HG03354 (cell line): ENCODE results near the gene SDC1.

Experiments used
- ATAC-seq: cut with Tn5 transposase; IDR thresholded peaks from one replicate; pipeline ENCODE4 v1.9.1; 2021; ENCODE audit warnings: mild to moderate bottlenecking; ENCODE audit not compliant: unreplicated experiment, poor library complexity, severe bottlenecking

The SDC1 gene

DNA sequence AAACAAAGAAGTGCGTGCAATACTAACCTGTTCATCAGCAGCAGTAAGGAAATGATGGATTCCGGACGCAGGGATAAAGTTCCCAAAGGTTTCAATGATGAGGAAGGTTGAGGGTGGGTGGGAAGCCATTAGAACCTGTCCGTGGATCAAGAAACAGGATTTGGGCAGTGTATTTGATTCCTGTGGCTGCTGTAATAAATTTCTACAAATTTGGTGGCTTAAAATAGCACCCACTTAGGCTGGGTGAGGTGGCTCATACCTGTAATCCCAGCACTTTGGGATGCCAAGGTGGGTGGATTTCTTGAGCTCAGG lies 5.1 kb upstream of the SDC1 start:
- ATAC-seq, result no peak

DNA sequence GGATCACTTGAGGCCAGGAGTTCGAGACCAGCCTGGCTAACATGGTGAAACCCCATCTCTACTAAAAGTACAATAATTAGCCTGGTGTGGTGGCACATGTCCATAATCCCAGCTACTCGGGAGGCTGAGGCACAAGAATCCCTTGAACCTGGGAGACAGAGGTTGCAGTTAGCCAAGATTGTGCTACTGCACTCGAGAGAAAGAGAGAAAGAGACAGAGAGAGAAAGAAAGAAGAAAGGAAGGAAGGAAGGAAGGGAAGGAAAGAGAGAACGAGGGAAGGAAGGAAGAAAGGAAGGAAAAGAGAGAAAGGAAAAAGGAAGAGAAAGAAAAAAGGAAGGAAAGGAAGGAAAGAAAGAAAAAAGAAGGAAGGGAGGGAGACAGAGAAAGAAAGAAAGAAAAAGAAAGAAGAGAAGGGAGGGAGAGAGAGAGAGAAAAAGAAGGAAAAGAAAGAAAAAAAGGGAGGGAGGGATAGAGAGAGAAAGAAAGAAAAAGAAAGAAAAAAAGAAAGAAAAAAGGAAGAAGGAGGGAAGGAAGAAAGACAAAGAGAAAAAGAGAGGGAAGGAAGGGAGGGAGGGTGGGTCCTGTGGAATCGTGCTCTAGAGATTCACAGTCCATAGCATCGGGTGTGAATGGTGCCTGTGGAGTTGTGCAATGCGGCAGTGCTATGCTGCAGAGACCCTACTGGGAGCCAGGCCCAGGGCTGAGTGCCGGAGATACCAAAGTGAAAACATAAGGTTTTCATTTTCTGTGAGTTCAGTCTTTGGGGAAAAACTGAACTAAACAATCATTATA lies 4.6 kb upstream of the SDC1 start:
- no peak for ATAC-seq

DNA sequence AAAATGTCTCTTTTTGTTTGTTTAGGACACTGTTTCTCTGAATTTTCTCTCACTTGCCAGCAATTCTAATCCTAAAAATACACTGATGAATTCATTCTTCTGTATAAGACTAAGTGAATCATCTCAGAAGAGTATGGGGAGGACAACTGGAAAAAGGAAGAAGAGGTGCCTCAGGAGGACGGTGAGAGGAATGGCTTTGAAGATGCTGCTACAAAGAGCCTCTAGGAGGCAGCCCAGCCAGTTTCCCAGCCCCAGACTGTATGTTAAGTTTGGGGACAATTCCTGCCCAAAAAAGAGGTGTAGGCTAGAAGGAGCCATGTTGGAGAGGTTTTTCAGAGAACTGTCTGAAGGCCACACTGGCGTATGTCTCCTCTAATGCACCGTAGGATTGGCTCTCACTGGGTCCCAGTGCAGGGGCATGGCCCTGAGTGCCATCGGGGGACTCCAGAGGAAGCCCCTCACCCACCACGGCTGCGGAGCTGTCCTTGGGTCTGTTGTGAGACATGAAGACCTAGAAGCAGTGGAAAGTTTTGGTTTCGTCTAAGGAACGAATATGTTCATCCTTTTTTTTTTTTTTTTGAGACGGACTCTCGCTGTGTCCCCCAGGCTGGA lies 3.1 kb upstream of the SDC1 start:
- no peak for ATAC-seq

GRCh38 chr2:20226152-20226545 lies 1.2 kb upstream of the SDC1 start:
- ATAC-seq, result no peak

- peak; percentile 57 for ATAC-seq
These were observed 593 bp upstream of the SDC1 start for GRCh38 chr2:20225294-20226151.

- ATAC-seq, result peak; percentile 41
These were observed 690 bp downstream of the SDC1 start for GRCh38 chr2:20224164-20224715.

- ATAC-seq, result peak; percentile 28
These were observed 1.3 kb downstream of the SDC1 start for GRCh38 chr2:20223407-20224163.

- no peak for ATAC-seq
These were observed 2.0 kb downstream of the SDC1 start for GRCh38 chr2:20222769-20223406.

GRCh38 chr2:20222014-20222768 lies 2.7 kb downstream of the SDC1 start:
- ATAC-seq, result no peak

DNA sequence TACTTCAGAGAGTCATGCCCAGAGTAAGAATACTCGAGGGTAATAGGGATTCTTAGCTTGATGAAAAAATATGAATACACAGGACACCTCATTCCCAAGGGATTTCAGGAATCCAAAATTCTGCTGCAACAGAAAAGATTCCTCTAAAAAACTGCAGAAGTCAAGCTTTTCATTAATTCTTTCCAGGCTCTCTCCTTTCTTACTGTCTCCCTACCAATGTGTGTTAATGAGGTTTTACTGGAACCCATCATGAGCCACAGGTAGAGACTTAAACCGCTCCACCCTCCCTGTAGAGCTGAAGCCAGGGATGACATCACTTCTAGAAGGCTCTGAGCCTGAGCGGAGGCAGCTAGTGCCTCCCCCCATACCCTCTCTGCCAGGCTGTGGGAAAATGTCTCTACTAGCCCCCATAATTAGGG lies 3.4 kb downstream of the SDC1 start:
- no peak for ATAC-seq

- no peak for ATAC-seq
These were observed 4.0 kb downstream of the SDC1 start for GRCh38 chr2:20220806-20221554.

GRCh38 chr2:20219763-20220380 lies 5.1 kb downstream of the SDC1 start:
- no peak for ATAC-seq

GRCh38 chr2:20218331-20219320 lies 6.3 kb downstream of the SDC1 start:
- no peak for ATAC-seq

DNA sequence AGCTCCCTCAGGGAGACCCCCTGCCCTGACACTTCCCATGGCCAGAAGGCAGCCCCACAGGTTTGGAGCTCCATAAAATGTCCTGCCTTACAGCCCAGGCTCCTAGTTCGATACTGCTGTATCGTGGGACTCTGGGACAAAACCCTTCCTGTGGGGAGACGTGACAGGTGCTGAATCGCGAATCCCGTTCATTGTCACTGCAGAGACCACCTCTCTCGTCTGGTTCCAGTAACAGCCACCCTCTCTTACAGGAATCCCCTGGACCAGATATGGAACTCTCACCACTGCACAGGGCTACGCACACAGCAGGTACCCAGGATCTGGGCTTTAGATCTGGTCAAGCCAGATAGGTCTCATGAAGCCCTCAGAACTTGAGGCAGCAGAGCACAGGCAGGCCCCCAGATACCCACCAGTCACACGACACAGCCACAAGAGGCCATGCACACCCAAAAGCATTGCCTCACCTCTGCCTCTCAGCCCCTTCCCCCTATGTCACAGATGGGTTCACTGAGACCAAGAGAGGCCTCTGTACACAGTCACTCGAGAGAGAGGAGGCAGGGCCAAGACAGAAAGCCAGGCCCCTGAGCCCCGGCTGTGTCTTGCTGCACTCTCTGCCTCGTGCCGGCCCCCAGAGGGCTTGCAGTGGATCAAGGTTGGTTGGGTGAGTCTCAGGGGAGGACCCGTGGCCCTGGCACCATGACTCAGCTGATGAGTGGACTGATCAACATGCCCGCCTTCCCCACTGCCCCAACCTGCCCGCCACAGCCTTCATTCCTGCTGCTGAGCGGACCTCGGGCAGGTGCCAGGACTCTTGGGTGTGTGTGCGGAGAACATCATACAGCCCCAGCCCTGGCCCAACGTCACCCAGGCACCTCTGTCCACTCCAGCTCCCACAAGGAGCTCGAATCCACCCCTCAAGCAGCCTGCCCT lies 7.6 kb downstream of the SDC1 start:
- no peak for ATAC-seq
